Spleen (tissue), 11 donors: ENCODE measurements around the gene BNC2. TPM values are rescaled to one million over a fixed set of nuclear protein-coding genes. Genes with fewer than 3 reads are reported as not detected.

Source experiments
- DNase-seq: peaks from one replicate; pipeline ENCODE4 v3.0.0-alpha.2; 2020
- H3K27ac ChIP-seq, 8 donors: fragments of 200-600 bp; sonication (generic) in 7 of 8; 1 replicate in 4 of 8; 2 replicates in 4 of 8; pipeline versions ENCODE4 v1.5.0 to v1.8.0; 2016 to 2021; ENCODE audit warnings: inconsistent platforms in 4 of 8, mild to moderate bottlenecking in 4 of 8, moderate library complexity in 1 of 8
- H3K27me3 ChIP-seq, 7 donors: fragments of 200-600 bp; sonication (generic) in 6 of 7; replicated peaks in 1 of 7; 1 replicate in 4 of 7; 2 replicates in 3 of 7; pipeline versions ENCODE4 v1.5.0 to v1.8.0; 2016 to 2021; ENCODE audit warnings: inconsistent platforms in 3 of 7, mild to moderate bottlenecking in 1 of 7
- H3K36me3 ChIP-seq, 6 donors: fragments of 200-600 bp; sonication (generic) in 5 of 6; 1 replicate in 4 of 6; 2 replicates in 2 of 6; pipeline versions ENCODE4 v1.5.0 to v1.8.0; 2016 to 2021; ENCODE audit warnings: inconsistent platforms in 2 of 6
- H3K4me1 ChIP-seq, 6 donors: fragments of 200-600 bp; sonication (generic) in 5 of 6; 1 replicate in 3 of 6; 2 replicates in 3 of 6; pipeline versions ENCODE4 v1.5.0 to v1.8.0; 2016 to 2021; ENCODE audit warnings: inconsistent platforms in 3 of 6
- H3K4me3 ChIP-seq, 8 donors: fragments of 200-600 bp; sonication (generic) in 7 of 8; 1 replicate in 4 of 8; 2 replicates in 4 of 8; pipeline versions ENCODE4 v1.5.0 to v1.8.0; 2016 to 2021; ENCODE audit warnings: inconsistent platforms in 4 of 8, mild to moderate bottlenecking in 4 of 8, moderate library complexity in 2 of 8
- H3K9me3 ChIP-seq, 8 donors: fragments of 200-600 bp; sonication (generic) in 7 of 8; 1 replicate in 4 of 8; 2 replicates in 4 of 8; pipeline versions ENCODE4 v1.5.0 to v1.8.0; 2016 to 2021; ENCODE audit warnings: inconsistent platforms in 4 of 8
- POLR2A ChIP-seq, 3 donors: fragments of 450-650 bp; IDR thresholded peaks; one replicate each; pipeline ENCODE4 v1.5.1; 2017; ENCODE audit warnings: antibody characterized with exemption in 3 of 3, mild to moderate bottlenecking in 1 of 3
- POLR2AphosphoS5 ChIP-seq, 3 donors: sonication (generic); formaldehyde crosslinking; IDR thresholded peaks; one replicate each; pipeline ENCODE4 v1.5.1; 2017; ENCODE audit warnings: antibody characterized with exemption in 3 of 3
- whole genome bisulfite sequencing, 5 donors: extraction: QIAGEN DNeasy Blood & Tissue Kit in 3 of 5; methylation state at CpG; one replicate each; pipeline versions ENCODE4 v1.1.5 to v1.1.7; 2013 to 2018; 5-methylcytosine and 5-hydroxymethylcytosine counted together
- intact Hi-C: fragments of 100-400 bp; cut with DNase I; formaldehyde crosslinking; loops from one replicate; pipeline ENCODE4 v1.15.0; 2023; ENCODE audit warnings: low total_unique reads
- polyA plus RNA-seq, 3 donors: library from polyadenylated mRNA; stranded (reverse); fragments of 200-250 nt; gene quantifications; one replicate each; pipeline ENCODE4 v1.2.1, GENCODE V29; 2013
- total RNA-seq, 7 donors: library from RNA; depleted of rRNA in 3 of 7; stranded (reverse); fragments of >200 nt in 3 of 7; fragmentation: NEBNext Ultra II Directional in 4 of 7; extraction: Animal tissue kit (Norgen Biotek cat#: 25700) in 4 of 7; gene quantifications; one replicate each; pipeline versions ENCODE4 v1.1.0 to v1.2.1, GENCODE V29; 2016 to 2021
- TF ChIP-seq, protein P1 (sequence below), 11 experiments: fragments of 200-600 bp in 7 of 11; fragments of 450-650 bp in 4 of 11; sonication (generic) in 4 of 11; IDR thresholded peaks in 8 of 11; conservative IDR thresholded peaks in 3 of 11; 1 replicate in 7 of 11; 2 replicates in 4 of 11; pipeline versions ENCODE4 v1.4.0 to v1.8.0; 2016 to 2021; ENCODE audit warnings: antibody characterized with exemption in 11 of 11, inconsistent platforms in 4 of 11, mild to moderate bottlenecking in 1 of 11
- donor health status: healthy with polysubstance abuse.
- donor health status: DM: no; HTN: no; CAD: no; lungs with moderate emphysema.
- donor health status: DM: no; HTN: no; CAD: no.
- donor health status: Bipolar disorder and iron deficiency.
- donor health status: healthy.
- donor health status: DM: no; HTN: no; CAD: no.
- donor health status: DM: yes; HTN: yes; CAD: no.

BNC2 gene
- total and polyA plus RNA-seq, 10 donors = 0.07 to 4.3 (median 1.3) TPM

- H3K27ac ChIP-seq = no peak overlapping the region
- no peaks in the 10 kb centered on the region for H3K27me3 ChIP-seq
- H3K4me3 ChIP-seq = no peak overlapping the region
- H3K4me1 ChIP-seq = no peaks in the 10 kb centered on the region
- no peaks in the 10 kb centered on the region for H3K9me3 ChIP-seq
- TF ChIP-seq, protein P1, sequence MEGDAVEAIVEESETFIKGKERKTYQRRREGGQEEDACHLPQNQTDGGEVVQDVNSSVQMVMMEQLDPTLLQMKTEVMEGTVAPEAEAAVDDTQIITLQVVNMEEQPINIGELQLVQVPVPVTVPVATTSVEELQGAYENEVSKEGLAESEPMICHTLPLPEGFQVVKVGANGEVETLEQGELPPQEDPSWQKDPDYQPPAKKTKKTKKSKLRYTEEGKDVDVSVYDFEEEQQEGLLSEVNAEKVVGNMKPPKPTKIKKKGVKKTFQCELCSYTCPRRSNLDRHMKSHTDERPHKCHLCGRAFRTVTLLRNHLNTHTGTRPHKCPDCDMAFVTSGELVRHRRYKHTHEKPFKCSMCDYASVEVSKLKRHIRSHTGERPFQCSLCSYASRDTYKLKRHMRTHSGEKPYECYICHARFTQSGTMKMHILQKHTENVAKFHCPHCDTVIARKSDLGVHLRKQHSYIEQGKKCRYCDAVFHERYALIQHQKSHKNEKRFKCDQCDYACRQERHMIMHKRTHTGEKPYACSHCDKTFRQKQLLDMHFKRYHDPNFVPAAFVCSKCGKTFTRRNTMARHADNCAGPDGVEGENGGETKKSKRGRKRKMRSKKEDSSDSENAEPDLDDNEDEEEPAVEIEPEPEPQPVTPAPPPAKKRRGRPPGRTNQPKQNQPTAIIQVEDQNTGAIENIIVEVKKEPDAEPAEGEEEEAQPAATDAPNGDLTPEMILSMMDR (IDR thresholded peaks at IDR 0.05 in 8 of 11, conservative IDR thresholded peaks at IDR 0.05 in 3 of 11) = no peak
- no peak for TF ChIP-seq POLR2AphosphoS5 (IDR thresholded peaks at IDR 0.05)
- no peak for TF ChIP-seq POLR2A (IDR thresholded peaks at IDR 0.05)
- intact Hi-C loops = no loop called here
- no peak for DNase-seq
- H3K36me3 ChIP-seq = no peaks in the 10 kb centered on the region
- WGBS, 5 donors = 50 to 62% (median 56%) methylated on average over 2 of the region's 2 CpGs
These were observed 213.9 kb downstream of the BNC2 start for GRCh38 chr9:16656432-16657169.

GRCh38 chr9:16654596-16655126 is 215.8 kb downstream of the BNC2 start:
- intact Hi-C loops = no loop called here
- H3K27me3 ChIP-seq = no peaks in the 10 kb centered on the region
- no peak overlapping the region for H3K27ac ChIP-seq
- TF ChIP-seq POLR2AphosphoS5 (IDR thresholded peaks at IDR 0.05) = no peak
- TF ChIP-seq, protein P1 (IDR thresholded peaks at IDR 0.05 in 8 of 11, conservative IDR thresholded peaks at IDR 0.05 in 3 of 11) = no peak
- no peak for TF ChIP-seq POLR2A (IDR thresholded peaks at IDR 0.05)
- no peak overlapping the region for H3K4me3 ChIP-seq
- H3K9me3 ChIP-seq = no peaks in the 10 kb centered on the region
- no peak for DNase-seq
- no peaks in the 10 kb centered on the region for H3K36me3 ChIP-seq
- 75 to 83% (median 79%) methylated on average over 3 of the region's 3 CpGs for WGBS, 5 donors
- no peaks in the 10 kb centered on the region for H3K4me1 ChIP-seq

GRCh38 chr9:16653491-16654399 is 216.7 kb downstream of the BNC2 start:
- WGBS, 5 donors = 73 to 82% (median 79%) methylated on average over 13 of the region's 13 CpGs
- intact Hi-C loops = no loop called here
- Histone ChIP-seq H3K27me3 (no peaks in the 10 kb centered on the region), H3K36me3 (no peaks in the 10 kb centered on the region), H3K27ac (no peak overlapping the region), H3K9me3 (no peaks in the 10 kb centered on the region), H3K4me1 (no peaks in the 10 kb centered on the region), H3K4me3 (no peak overlapping the region)
- TF ChIP-seq POLR2A (IDR thresholded peaks at IDR 0.05) = no peak
- TF ChIP-seq, protein P1 (IDR thresholded peaks at IDR 0.05 in 8 of 11, conservative IDR thresholded peaks at IDR 0.05 in 3 of 11) = no peak
- no peak for TF ChIP-seq POLR2AphosphoS5 (IDR thresholded peaks at IDR 0.05)
- no peak for DNase-seq

DNA sequence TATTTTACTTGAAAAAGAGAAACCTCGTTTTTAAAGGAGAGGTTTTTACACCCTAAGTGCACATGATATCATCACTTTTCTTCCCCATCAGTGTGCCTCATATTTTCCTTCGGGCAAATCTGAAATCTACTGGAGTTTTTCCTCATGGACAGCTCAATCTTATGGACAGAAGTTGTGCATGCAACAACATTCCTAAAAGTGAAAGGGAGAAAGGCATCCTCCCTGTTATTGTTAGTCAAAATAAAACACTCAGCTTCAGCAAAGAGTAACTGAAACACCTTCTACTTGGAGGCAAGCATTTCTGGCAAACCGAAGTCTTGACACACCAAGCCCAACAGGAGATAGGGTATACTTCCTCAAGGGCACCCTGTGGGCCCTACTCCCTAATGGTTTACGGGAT is 217.9 kb downstream of the BNC2 start:
- Histone ChIP-seq H3K4me3 (no peak overlapping the region), H3K9me3 (no peaks in the 10 kb centered on the region), H3K4me1 (no peaks in the 10 kb centered on the region), H3K27me3 (no peaks in the 10 kb centered on the region), H3K27ac (no peak overlapping the region), H3K36me3 (no peaks in the 10 kb centered on the region)
- intact Hi-C loops = no loop called here
- no peak for TF ChIP-seq POLR2A (IDR thresholded peaks at IDR 0.05)
- TF ChIP-seq, protein P1 (IDR thresholded peaks at IDR 0.05 in 8 of 11, conservative IDR thresholded peaks at IDR 0.05 in 3 of 11) = no peak
- WGBS, 5 donors = 74 to 83% (median 81%) methylated on average over 4 of the region's 4 CpGs
- DNase-seq = no peak
